ENCODE results near the gene TCF12. TPM values are rescaled to one million over a fixed set of nuclear protein-coding genes. Genes with fewer than 3 reads are reported as not detected.
A peak's percentile ranks its signal among the peaks of the same experiment; 100 is the strongest.

Gene TCF12
- total RNA-seq, 1 experiment from 2014 or later: 76.7 TPM

DNA sequence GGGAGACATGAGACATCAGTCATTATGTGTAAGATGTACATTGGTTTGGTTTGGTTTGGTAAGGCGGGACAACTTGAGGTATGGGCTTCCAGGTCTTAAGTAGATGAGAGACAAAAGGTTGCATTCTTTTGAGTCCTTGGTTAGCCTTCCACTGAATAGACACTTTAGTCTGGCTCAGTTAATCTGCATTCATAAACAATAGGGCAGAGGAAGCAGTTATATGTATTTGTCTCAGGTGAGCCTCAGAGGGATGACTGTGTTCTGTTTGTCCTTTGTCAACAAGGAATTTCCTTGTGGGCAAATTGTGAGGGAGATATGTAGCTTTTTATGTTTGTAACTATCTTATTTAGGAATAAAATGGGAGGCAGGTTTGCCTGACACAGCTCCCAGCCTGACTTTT lies 50.4 kb downstream of the TCF12 start:
- Histone ChIP-seq H4K8ac (replicated peaks; ENCODE audit: insufficient read length, low read depth, low read length) (no peak overlapping the region), H4K91ac (ENCODE audit: insufficient read length, low read depth, low read length) (no peak overlapping the region), H3K14ac (ENCODE audit: insufficient read depth, low read length) (no peak overlapping the region), H3K23me2 (ENCODE audit: insufficient read length, low read depth, low read length, poor library complexity, severe bottlenecking) (no peaks in the 10 kb centered on the region), H3K56ac (ENCODE audit: insufficient read length, low read depth, low read length) (no peak overlapping the region), H2BK15ac (ENCODE audit: low read depth, low read length) (no peak overlapping the region), H2BK5ac (ENCODE audit: insufficient read length, low read length) (no peak overlapping the region), H2AK5ac (ENCODE audit: insufficient read length, low read length) (no peak overlapping the region), H4K20me1 (ENCODE audit: control insufficient read depth, insufficient read depth, insufficient read length) (no peaks in the 10 kb centered on the region), H3K27me3 (ENCODE audit: insufficient read depth, low read length) (no peaks in the 10 kb centered on the region), H4K5ac (ENCODE audit: insufficient read length, low read depth, low read length) (no peak overlapping the region), H3K4ac (ENCODE audit: low read depth, low read length) (no peak overlapping the region), H2AFZ (ENCODE audit: low read length) (no peak overlapping the region), H3T11ph (ENCODE audit: low read length) (no peak overlapping the region), H3K23ac (ENCODE audit: insufficient read length, low read depth, low read length) (no peak overlapping the region), H3K79me1 (ENCODE audit: insufficient read depth, low read depth, low read length, poor library complexity, severe bottlenecking) (peaks cover 8% of the 10 kb centered on the region), H3K9me3 (ENCODE audit: control insufficient read depth, low read depth, low read length) (no peaks in the 10 kb centered on the region), H3K4me2 (ENCODE audit: insufficient read depth, insufficient read length, low read length) (no peak overlapping the region), H2BK20ac (ENCODE audit: low read depth, low read length, poor library complexity, severe bottlenecking) (no peak overlapping the region), H3K79me2 (ENCODE audit: insufficient read depth, low read length) (peaks cover 24% of the 10 kb centered on the region; the same call in 1 of the 2 replicates), H3K18ac (ENCODE audit: insufficient read length, low read depth, low read length) (no peak overlapping the region), H3K9ac (ENCODE audit: extremely low read depth, insufficient read length, low read length) (no peak overlapping the region), H3K4me1 (ENCODE audit: insufficient read depth, low read length) (peaks cover 4% of the 10 kb centered on the region; the same call in 1 of the 2 replicates), H2BK120ac (ENCODE audit: low read depth, low read length, poor library complexity, severe bottlenecking) (no peak overlapping the region), H2BK12ac (ENCODE audit: insufficient read length, low read depth, low read length) (no peak overlapping the region), H3K27ac (ENCODE audit: insufficient read length, low read depth, low read length) (no peak overlapping the region)
- H3K27ac Mint-ChIP-seq: peak overlapping the region in 2 of 3 experiments; percentile 2 to 5; a peak in 4 of 7 replicates
- DNase-seq: no peak
- H3K36me3 Mint-ChIP-seq (ENCODE audit: insufficient read depth in 1 of 3, low read depth in 3 of 3): no peaks in the 10 kb centered on the region
- H3K27me3 Mint-ChIP-seq (ENCODE audit: low read depth): no peaks in the 10 kb centered on the region
- H3K9me3 Mint-ChIP-seq: no peaks in the 10 kb centered on the region
- peaks cover 27 to 33% of the 10 kb centered on the region in 2 experiments for H3K4me1 Mint-ChIP-seq
- WGBS (ENCODE audit: extremely low coverage, insufficient read length, low lambda C conversion rate): no CpG with 5 or more reads among the region's 1 CpG
- H3K4me3 Mint-ChIP-seq: no peak overlapping the region
- TF ChIP-seq CTCF (conservative IDR thresholded peaks at IDR 0.05): no peak

All from H9 (cell line).